ENCODE results near the gene CLIP1.
"Not testable (repeated sequence)": the region's sequence is repeated elsewhere in the genome, so short reads cannot be mapped to it uniquely, and the experiment has no call there.

The CLIP1 gene

GRCh38 chr12:122421821-122422729 lies at the start of gene CLIP1:
TSS of gene CLIP1 (minus strand) at chr12:122422669. CDS start at chr12:122380452, 42,217 bp downstream.
- no peak for DNase-seq

DNA sequence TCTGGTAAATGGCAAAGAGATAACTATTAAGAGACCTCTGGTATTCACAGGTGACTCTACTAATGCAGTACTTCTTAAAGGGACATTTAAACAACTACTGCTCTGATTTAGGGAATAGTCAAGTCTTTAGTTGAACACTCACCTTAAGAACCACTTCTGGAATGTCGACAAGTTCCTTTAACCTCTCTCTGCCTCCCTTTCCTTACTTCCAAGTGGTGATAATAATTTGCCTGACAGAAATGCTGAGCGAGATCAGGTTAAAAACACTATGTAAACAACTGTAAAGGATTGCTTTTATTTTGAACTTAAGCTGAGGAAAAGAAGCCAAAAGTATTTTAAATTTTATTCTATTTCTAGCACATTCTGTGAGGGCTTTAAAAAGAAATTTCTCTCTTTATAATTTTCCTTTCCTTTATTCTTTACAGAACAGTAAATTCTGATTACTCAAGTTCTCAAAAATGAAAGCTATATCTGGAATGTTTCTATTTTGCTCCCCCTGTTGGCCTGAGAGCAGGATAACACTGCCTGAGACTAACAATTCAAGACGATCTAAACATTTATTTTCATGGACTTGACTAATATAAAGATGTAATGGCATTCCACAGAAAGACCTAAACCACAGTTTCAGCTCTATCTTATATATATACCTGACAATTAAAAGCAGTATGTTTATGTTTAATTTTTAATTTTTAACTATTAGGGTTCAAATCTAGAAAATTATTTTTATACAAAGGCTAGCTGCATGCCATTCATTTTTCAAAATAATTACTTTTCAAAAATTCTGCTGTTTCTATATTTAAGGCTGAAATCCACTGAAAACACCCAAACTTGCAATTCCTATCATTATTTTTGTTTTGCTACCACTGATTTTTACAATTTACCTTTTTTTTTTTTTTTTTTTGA lies 49.1 kb upstream of the CLIP1 start:
- peak; percentile 11 for DNase-seq

GRCh38 chr12:122470576-122470975 lies 48.1 kb upstream of the CLIP1 start:
- DNase-seq: not testable (repeated sequence)

- not testable (repeated sequence) for DNase-seq
These were observed 47.4 kb upstream of the CLIP1 start for GRCh38 chr12:122469856-122470255.

DNA sequence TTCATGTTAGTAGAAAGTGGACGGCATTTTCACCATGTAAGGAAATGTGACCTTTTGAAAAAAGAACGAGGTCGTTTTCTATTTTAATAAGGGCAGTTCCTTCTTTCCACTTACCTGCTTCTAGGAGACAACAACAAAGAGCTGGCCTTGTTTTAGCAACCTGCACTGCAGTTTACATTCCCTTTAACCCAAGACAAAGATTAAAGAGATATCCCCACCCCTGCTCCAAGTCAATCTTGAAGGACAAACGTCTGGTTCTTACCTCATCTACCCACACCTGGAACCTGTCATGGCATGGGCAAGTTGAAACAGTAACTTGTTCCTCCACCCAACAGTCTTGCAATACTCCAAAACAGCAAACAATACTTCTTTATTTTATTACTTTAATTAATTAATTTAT lies 45.5 kb upstream of the CLIP1 start:
- no peak for DNase-seq

- peak; percentile 96 for DNase-seq
These were observed 42.0 kb upstream of the CLIP1 start for GRCh38 chr12:122464317-122465042.

- DNase-seq: no peak
These were observed 38.2 kb upstream of the CLIP1 start for GRCh38 chr12:122460641-122461040.

GRCh38 chr12:122460061-122460460 lies 37.6 kb upstream of the CLIP1 start:
- DNase-seq: no peak

- DNase-seq: no peak
These were observed 36.7 kb upstream of the CLIP1 start for GRCh38 chr12:122459211-122459610.

DNA sequence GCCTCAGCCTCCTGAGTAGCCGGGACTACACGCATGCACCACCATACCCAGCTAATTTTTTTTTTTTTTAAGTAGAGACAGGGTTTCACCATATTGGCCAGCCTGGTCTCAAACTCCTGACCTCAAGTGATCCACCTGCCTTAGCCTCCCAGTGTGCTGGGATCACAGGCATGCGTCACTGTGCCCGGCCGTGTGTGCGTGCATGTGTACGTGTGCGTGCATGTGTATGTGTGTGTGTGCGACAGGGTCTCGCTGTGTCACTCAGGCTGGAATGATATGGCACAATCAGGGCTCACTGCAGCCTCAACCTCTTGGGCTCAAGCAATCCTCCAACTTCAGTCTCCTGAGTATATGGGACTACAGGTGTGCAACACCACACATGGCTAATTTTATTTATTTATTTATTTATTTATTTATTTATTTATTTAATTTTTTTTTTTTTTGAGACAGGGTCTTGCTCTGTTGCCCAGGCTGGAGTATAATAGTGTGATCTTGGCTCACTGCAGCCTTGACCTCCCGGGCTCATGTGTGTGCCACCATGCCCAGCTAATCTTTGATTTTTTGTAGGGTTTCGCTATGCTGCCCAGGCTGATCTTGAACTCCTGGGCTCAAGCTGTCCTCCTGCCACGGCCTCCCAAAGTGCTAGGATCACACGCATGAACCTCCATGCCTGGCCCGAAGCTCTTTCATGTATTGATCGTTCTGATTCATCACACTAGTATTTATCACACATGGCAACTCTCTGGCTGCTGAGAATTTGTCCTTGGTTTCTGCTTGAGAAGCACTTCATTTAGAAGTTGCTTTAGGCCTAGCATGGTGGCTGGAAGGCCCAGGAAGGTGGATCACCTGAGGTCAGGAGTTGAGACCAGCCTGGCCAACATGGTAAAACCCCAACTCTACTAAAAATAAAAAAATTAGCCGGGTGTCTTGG lies 35.9 kb upstream of the CLIP1 start:
- DNase-seq: no peak

DNA sequence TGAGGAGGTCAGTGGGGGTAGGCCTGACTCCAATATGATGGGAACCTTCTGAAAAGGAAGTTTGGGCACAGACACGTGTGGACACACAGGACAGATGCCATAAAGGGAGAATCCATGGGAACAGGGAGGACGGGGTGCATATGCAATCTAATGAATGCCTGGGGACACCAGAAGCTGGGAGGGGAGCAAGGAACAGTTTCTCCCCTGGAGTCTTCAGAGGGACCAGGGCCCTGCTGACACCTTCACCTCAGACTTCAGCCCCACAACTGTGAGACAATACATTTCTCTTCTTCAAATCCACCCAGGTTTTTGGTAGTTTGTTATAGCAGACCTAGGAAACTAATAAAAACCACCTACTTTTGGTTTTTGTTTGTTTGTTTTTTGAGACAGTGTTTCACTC lies 35.2 kb upstream of the CLIP1 start:
- DNase-seq: no peak

GRCh38 chr12:122454739-122455138 lies 32.3 kb upstream of the CLIP1 start:
- DNase-seq: no peak

DNA sequence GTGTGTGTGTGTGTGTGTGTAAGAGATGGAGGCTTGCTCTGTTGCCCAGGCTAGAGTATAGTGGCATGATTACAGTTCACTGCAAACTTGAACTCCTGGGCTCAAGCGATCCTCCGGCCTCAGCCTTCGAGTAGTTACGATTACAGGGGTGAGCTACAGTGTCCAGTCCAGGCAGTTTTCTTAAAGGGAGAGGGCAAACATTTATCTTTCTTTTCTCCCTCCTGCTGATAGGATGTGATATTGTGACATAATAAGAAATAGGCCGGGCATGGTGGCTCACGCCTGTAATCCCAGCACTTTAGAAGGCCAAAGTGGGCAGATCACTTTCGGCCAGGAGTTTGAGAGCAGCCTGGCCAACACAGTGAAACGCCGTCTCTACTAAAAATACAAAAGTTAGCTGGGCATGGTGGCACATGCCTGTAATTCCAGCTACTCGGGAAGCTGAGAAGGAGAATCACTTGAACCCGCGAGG lies 31.8 kb upstream of the CLIP1 start:
- no peak for DNase-seq

DNA sequence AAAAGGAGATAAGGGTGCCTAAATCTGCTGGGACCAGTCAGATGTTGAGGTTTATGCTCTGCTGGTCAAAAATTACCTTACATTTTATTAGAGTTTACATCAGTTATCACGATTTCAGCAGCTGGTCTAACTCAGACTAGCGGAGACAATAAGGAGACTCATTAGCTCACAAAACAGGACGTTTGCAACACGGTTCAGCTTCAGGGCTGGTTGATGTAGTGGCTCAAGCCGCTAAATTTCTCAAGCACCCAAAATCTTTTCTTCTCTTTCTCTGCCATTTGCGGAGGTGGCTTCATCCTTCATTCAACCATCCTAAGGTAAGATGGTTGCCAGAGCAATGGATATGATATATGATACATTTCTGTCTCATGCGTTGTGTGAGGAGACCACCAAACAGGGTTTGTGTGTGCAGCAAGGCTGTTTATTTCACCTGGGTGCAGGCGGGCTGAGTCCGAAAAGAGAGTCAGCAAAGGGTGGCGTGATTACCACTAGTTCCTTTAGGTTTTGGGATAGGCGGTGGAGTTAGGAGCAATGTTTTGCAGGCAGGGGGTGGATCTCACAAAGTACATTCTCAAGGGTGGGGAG lies 30.3 kb upstream of the CLIP1 start:
- DNase-seq: no peak

DNA sequence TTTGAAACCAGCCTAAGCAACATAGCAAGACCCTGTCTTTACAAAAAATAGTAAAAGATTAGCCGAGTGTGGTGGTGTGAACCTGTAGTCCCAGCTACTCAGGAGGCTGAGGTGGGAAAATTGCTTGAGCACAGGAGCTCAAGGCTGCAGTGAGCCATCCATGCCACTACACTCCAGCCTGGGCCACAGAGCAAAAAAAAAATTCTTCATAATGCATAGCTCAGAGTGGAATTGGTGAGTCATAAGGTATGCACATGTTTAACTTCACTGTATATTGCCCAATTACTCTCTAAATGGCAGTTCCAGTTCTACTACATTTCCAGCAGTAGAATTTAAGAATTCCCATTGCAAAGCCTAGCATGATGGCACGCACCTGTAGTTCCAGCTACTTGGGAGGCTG lies 26.8 kb upstream of the CLIP1 start:
- DNase-seq: peak; percentile 74

DNA sequence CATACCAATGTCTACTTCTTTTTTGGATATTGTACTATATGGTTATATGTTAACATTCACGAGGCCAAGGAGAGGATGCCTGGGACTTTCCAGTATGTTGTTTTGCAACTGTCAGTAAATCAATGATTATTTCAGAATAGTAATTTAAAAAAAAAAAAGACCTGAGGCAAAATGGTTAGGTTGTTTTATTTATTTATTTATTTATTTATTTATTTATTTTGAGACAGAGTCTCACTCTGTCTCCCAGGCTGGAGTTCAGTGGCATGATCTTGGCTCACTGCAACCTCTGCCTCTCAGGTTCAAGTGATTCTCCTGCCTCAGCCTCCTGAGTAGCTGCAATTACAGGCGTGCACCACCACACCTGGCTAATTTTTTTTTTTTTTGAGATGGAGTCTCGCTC lies 25.4 kb upstream of the CLIP1 start:
- not testable (repeated sequence) for DNase-seq

GRCh38 chr12:122446390-122446789 lies 23.9 kb upstream of the CLIP1 start:
- not testable (repeated sequence) for DNase-seq

- DNase-seq: not testable (repeated sequence)
These were observed 21.6 kb upstream of the CLIP1 start for GRCh38 chr12:122444071-122444470.

- not testable (repeated sequence) for DNase-seq
These were observed 16.4 kb upstream of the CLIP1 start for GRCh38 chr12:122438822-122439221.

GRCh38 chr12:122437656-122438121 lies 15.2 kb upstream of the CLIP1 start:
- no peak for DNase-seq

GRCh38 chr12:122435186-122435585 lies 12.7 kb upstream of the CLIP1 start:
- no peak for DNase-seq

Measured in amniotic stem cell (primary cell).